Activated B cell treated with CpG ODN at 0.5 μM for 24 hours (primary cell): ENCODE results near the gene IRS2. TPM values are rescaled to one million over a fixed set of nuclear protein-coding genes. Genes with fewer than 3 reads are reported as not detected.

Source experiments
- ATAC-seq: fragments of 200-7000 bp; cut with Tn5 transposase; one replicate; pipeline ENCODE4 v1.10.0; 2021; ENCODE audit warnings: low read depth, mild to moderate bottlenecking, moderate library complexity
- CTCF ChIA-PET: fragments of 350-600 bp; sonication (Branson Sonifier 250); formaldehyde crosslinking; loops from one replicate; lab custom pipeline; 2021; ENCODE audit warnings: antibody characterized with exemption; lab: Charles Lee
- POLR2A ChIA-PET: fragments of 350-600 bp; sonication (Branson Sonifier 250); formaldehyde crosslinking; loops from one replicate; lab custom pipeline; 2021; ENCODE audit warnings: antibody characterized with exemption; lab: Charles Lee
- DNase-seq: peaks from one replicate; pipeline ENCODE4 v3.0.0; 2022
- H3K27ac Mint-ChIP-seq: one replicate; pipeline ENCODE4 v1.8.0; 2020; ENCODE audit warnings: mixed read lengths
- H3K27me3 Mint-ChIP-seq: one replicate; pipeline ENCODE4 v1.8.0; 2021; ENCODE audit warnings: mixed read lengths
- H3K36me3 Mint-ChIP-seq: one replicate; pipeline ENCODE4 v1.8.0; 2021; ENCODE audit warnings: low read depth, mixed read lengths
- H3K4me1 Mint-ChIP-seq: one replicate; pipeline ENCODE4 v1.8.0; 2021; ENCODE audit warnings: mixed read lengths
- H3K4me3 Mint-ChIP-seq: one replicate; pipeline ENCODE4 v1.8.0; 2020; ENCODE audit warnings: mild to moderate bottlenecking, mixed read lengths
- H3K9me3 Mint-ChIP-seq: one replicate; pipeline ENCODE4 v1.8.0; 2020; ENCODE audit warnings: mixed read lengths
- intact Hi-C: fragments of 100-400 bp; cut with micrococcal nuclease; formaldehyde crosslinking; loops from one replicate; pipeline ENCODE4 v1.15.1; 2024
- total RNA-seq: library from RNA; stranded (reverse); gene quantifications from 2 replicates; pipeline ENCODE4 v1.2.3, GENCODE V29; 2022
- TF ChIP-seq, protein P1 (sequence below): fragments of 200-600 bp; IDR thresholded peaks from one replicate; pipeline ENCODE4 v1.8.0; 2022; ENCODE audit warnings: antibody characterized with exemption, mild to moderate bottlenecking

IRS2 gene
- total RNA-seq, 1 donor from 2014 or later, result 4.2 TPM

DNA sequence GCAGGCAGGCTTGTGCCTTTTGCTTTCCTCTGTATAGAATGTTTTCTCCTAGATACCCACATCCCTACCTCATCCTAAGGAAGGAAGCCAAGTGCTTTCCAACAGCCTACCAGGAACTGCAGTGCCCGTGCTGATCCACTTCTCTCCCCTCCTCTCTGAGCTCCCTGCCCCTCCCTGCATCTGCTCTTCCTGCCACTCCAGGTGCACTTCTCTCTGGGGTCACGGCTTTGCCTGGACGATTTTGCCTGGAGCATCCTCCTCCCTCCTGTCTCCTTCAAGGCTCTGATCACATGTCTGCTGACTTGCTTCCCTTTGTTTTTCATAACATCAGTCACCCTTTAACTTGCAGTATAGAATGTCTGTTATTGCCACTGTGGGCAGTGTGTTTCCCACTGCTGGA is 34.7 kb upstream of the IRS2 start:
- POLR2A ChIA-PET, result no interaction called here
- CTCF ChIA-PET, result no interaction called here

DNA sequence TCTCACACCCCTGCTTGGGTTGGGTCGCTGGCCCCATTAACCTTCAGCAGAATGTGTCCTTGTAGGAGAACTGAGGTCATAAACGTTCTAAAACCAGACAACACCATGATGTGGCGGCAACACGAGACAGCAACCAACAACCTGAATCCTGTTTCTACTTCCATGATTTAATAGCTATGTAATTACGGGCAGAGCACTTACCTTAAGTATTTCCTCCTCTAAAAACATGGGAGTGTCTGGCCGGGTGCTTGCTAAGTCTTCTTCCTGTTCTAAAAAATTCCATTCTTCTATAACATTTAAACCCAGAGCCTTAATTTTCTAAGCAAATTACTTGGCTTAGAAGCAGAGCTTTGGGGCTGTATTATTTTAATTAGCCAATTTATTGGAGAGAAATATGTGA is 33.5 kb upstream of the IRS2 start:
- peaks cover 2% of the 10 kb centered on the region for H3K9me3 Mint-ChIP-seq
- DNase-seq (no peak), ATAC-seq (no peak)
- ChIA-PET POLR2A (no interaction called here), CTCF (no interaction called here)
- H3K4me1 Mint-ChIP-seq, result no peaks in the 10 kb centered on the region
- H3K36me3 Mint-ChIP-seq, result no peaks in the 10 kb centered on the region
- intact Hi-C loops, result no loop called here
- no peak overlapping the region for H3K27ac Mint-ChIP-seq
- TF ChIP-seq, protein P1, sequence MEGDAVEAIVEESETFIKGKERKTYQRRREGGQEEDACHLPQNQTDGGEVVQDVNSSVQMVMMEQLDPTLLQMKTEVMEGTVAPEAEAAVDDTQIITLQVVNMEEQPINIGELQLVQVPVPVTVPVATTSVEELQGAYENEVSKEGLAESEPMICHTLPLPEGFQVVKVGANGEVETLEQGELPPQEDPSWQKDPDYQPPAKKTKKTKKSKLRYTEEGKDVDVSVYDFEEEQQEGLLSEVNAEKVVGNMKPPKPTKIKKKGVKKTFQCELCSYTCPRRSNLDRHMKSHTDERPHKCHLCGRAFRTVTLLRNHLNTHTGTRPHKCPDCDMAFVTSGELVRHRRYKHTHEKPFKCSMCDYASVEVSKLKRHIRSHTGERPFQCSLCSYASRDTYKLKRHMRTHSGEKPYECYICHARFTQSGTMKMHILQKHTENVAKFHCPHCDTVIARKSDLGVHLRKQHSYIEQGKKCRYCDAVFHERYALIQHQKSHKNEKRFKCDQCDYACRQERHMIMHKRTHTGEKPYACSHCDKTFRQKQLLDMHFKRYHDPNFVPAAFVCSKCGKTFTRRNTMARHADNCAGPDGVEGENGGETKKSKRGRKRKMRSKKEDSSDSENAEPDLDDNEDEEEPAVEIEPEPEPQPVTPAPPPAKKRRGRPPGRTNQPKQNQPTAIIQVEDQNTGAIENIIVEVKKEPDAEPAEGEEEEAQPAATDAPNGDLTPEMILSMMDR, result no peak
- no peak overlapping the region for H3K4me3 Mint-ChIP-seq
- H3K27me3 Mint-ChIP-seq, result no peaks in the 10 kb centered on the region

More for the DNA sequence above, 34.7 kb upstream of the IRS2 start:
- intact Hi-C loops, result no loop called here
- H3K27me3 Mint-ChIP-seq, result no peaks in the 10 kb centered on the region
- TF ChIP-seq, protein P1, result no peak
- H3K4me1 Mint-ChIP-seq, result no peaks in the 10 kb centered on the region
- no peak overlapping the region for H3K27ac Mint-ChIP-seq
- H3K9me3 Mint-ChIP-seq, result peaks cover 5% of the 10 kb centered on the region
- ATAC-seq (no peak), DNase-seq (no peak)
- no peaks in the 10 kb centered on the region for H3K36me3 Mint-ChIP-seq
- no peak overlapping the region for H3K4me3 Mint-ChIP-seq

DNA sequence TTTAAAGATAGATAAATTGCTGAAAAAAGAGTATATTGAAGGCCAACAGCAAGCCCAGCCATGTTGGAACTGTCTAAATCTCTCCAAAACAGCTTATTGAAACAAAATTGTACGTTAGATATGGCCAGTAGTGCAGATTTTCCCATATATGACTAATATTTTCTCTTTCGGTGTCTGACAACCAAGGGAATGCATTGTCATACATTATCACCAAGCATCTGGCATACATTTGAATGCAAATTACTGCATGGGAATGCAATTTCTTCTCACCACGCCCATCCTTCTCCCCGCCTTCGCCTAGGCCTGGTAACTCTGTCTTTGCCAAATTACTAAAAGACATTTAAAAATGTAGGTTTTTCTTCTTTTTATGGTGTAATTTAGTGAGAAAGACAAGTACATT is 32.5 kb upstream of the IRS2 start:
- H3K27ac Mint-ChIP-seq, result no peak overlapping the region
- POLR2A ChIA-PET, result no interaction called here
- ATAC-seq (no peak), DNase-seq (no peak)
- H3K36me3 Mint-ChIP-seq, result no peaks in the 10 kb centered on the region
- TF ChIP-seq, protein P1, result no peak
- CTCF ChIA-PET, result no interaction called here
- H3K27me3 Mint-ChIP-seq, result no peaks in the 10 kb centered on the region
- intact Hi-C loops, result no loop called here
- H3K4me1 Mint-ChIP-seq, result no peaks in the 10 kb centered on the region
- H3K4me3 Mint-ChIP-seq, result no peak overlapping the region
- no peaks in the 10 kb centered on the region for H3K9me3 Mint-ChIP-seq

DNA sequence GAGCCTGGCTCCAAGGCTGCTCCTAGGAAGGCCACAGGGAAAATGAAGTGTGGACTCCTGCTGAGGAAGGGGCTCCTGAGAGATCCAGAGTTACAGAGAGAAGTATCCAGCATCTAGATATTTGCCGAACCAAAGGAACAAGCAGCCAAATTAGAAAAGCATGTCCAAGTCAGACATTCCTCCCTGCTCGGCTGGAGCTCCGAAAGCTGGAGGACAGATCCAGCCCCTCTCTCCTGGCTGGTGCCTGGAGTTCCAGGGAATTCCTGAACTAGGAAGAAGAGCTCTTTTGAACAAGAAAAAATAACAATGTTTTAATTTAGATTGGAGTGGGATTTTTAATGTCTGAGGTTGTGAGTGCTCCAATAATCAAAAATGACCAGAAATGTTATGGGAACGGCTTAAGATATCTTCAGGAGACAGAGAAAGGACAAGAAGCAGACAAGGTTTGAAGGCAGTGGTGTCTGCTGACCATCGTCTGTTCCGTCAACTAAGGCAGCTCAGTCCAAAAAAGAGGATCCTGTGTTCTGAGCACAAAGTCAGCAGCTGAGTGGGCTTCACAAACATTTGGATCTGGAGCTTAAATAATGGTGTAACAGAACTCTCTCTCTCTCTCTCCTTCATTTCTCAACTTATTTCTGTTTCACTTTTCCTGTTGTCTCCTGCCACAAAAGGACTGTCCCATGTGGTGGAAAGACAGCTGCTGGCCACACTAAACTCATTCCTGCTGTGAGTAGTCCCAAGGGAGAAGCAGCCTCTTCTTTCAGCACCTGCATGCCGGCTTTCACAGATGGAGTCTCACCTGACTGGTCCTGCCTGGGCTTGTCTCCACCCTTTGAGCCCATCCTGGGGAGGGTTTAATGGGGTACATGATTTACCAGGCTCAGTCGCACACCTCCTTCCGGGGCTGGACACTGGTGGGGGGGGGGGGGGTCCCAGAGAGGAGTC is 31.5 kb upstream of the IRS2 start:
- ATAC-seq (no peak), DNase-seq (no peak)
- H3K27me3 Mint-ChIP-seq, result no peaks in the 10 kb centered on the region
- CTCF ChIA-PET, result no interaction called here
- H3K27ac Mint-ChIP-seq, result no peak overlapping the region
- no peak overlapping the region for H3K4me3 Mint-ChIP-seq
- H3K4me1 Mint-ChIP-seq, result no peaks in the 10 kb centered on the region
- no peaks in the 10 kb centered on the region for H3K9me3 Mint-ChIP-seq
- intact Hi-C loops, result no loop called here
- TF ChIP-seq, protein P1, result no peak
- POLR2A ChIA-PET, result no interaction called here
- H3K36me3 Mint-ChIP-seq, result no peaks in the 10 kb centered on the region

DNA sequence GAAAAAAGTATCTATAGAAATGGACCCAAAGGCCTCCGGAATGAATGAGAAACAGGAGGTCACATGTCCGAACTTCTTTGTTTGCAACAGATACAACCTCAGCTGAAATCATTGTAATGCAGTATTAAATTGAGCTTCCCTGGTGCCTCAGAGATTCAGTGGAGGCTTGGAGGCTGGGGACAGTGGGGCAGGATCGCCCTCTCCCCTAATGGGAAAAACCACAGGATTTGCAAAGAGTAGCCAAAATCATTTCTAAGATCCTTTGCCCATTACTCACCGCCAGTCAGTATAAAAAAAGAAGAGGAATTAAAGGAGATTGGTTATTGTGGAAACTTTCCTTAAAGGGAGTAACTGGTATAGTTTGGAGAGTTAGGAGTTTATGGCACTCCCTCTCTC is 30.4 kb upstream of the IRS2 start:
- Mint-ChIP-seq H3K27me3 (no peaks in the 10 kb centered on the region), H3K27ac (no peak overlapping the region), H3K4me3 (no peak overlapping the region), H3K9me3 (no peaks in the 10 kb centered on the region), H3K36me3 (no peaks in the 10 kb centered on the region), H3K4me1 (no peaks in the 10 kb centered on the region)
- intact Hi-C loops, result no loop called here
- TF ChIP-seq, protein P1, result no peak
- ChIA-PET POLR2A (no interaction called here), CTCF (no interaction called here)
- no peak for ATAC-seq
- no peak for DNase-seq
